GM19328 (cell line): ENCODE measurements around the gene CAPN6.

Source experiments
- ATAC-seq: cut with Tn5 transposase; IDR thresholded peaks from one replicate; pipeline ENCODE4 v1.9.1; 2021; ENCODE audit warnings: mild to moderate bottlenecking, moderate library complexity; ENCODE audit not compliant: unreplicated experiment

CAPN6 gene

DNA sequence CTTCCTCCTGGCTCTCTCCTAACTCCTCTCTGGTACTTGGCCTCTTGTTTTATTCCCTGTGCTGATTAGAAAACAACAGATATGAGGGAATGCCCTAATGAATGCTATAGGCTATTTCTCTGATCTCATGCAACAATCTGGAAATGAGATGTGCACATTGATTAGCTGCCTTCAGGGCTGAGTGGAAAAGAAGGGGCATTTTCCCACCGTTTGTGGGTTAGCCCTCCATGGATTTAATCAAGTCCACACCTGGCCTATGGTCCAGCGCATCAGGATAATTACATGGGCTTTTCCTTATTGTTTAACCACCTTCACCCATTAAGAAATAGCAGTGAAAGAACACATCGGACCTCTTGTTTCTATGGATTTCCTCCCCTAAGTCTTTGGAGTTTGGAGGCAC lies 70.0 kb downstream of the CAPN6 start:
- no peak for ATAC-seq

DNA sequence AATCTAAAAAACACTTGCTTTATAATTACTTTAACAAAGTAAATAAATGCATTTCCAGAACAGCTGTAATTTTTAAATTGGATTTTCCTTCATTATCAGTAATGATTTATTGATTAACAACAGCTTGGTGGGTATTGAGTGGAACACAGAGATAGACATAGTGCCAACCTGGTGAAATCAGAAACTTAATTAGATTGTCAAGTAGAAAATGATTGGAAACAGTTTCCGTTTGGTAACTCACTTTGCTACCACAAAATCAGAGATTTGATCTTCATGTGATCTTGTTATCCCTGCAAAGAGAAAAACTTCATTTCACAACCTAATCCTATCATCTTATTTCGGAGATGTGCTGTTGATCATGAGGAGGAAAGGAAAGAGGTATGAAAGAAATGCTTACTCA lies 70.8 kb downstream of the CAPN6 start:
- no peak for ATAC-seq
